Stomach (tissue), 9 donors: Measurements from ENCODE around the gene F11. TPM values are rescaled to one million over a fixed set of nuclear protein-coding genes. Genes with fewer than 3 reads are reported as not detected.
"Not testable (repeated sequence)": the region's sequence is repeated elsewhere in the genome, so short reads cannot be mapped to it uniquely, and the experiment has no call there.

ENCODE experiments used
- DNase-seq, 2 donors: peaks; one replicate each; pipeline versions ENCODE4 v3.0.0 to v3.0.0-alpha.2; 2013 to 2019
- H3K27ac ChIP-seq, 5 donors: fragments of 200-600 bp in 4 of 5; sonication (generic) in 4 of 5; one replicate each; pipeline ENCODE4 v1.5.1; 2013 to 2019; ENCODE audit warnings: mild to moderate bottlenecking in 1 of 5, moderate library complexity in 1 of 5
- H3K27me3 ChIP-seq, 3 donors: fragments of 200-600 bp; sonication (generic); one replicate each; pipeline ENCODE4 v1.5.1; 2017 to 2019; ENCODE audit warnings: mixed run types in 1 of 3
- H3K36me3 ChIP-seq, 4 donors: fragments of 200-600 bp; sonication (generic); 1 replicate in 3 of 4; 2 replicates in 1 of 4; pipeline ENCODE4 v1.5.1; 2016 to 2019
- H3K4me1 ChIP-seq, 4 donors: fragments of 200-600 bp; sonication (generic); one replicate each; pipeline ENCODE4 v1.5.1; 2016 to 2019
- H3K4me3 ChIP-seq, 4 donors: fragments of 200-600 bp; sonication (generic) in 3 of 4; one replicate each; pipeline ENCODE4 v1.5.1; 2016 to 2019; ENCODE audit warnings: mild to moderate bottlenecking in 1 of 4
- H3K9me3 ChIP-seq, 4 donors: fragments of 200-600 bp; sonication (generic); one replicate each; pipeline ENCODE4 v1.5.1; 2016 to 2019
- EP300 ChIP-seq: sonication (generic); formaldehyde crosslinking; IDR thresholded peaks from one replicate; pipeline ENCODE4 v1.6.1; 2017; ENCODE audit warnings: antibody characterized with exemption
- POLR2A ChIP-seq, 4 donors: fragments of 450-650 bp; IDR thresholded peaks; one replicate each; pipeline ENCODE4 v1.6.1; 2016; ENCODE audit warnings: antibody characterized with exemption in 4 of 4, control low read depth in 2 of 4, mild to moderate bottlenecking in 1 of 4, moderate library complexity in 1 of 4
- POLR2AphosphoS5 ChIP-seq, 3 donors: sonication (generic); formaldehyde crosslinking; IDR thresholded peaks; one replicate each; pipeline ENCODE4 v1.6.1; 2016; ENCODE audit warnings: antibody characterized with exemption in 3 of 3
- WGBS, 5 donors: extraction: QIAGEN DNeasy Blood & Tissue Kit in 3 of 5; methylation state at CpG; one replicate each; pipeline versions ENCODE4 v1.1.5 to v1.1.7; 2013 to 2018; 5-methylcytosine and 5-hydroxymethylcytosine counted together
- intact Hi-C: fragments of 100-400 bp; cut with DNase I; formaldehyde crosslinking; loops from one replicate; pipeline ENCODE4 v1.15.1; 2023; ENCODE audit warnings: low total_unique reads
- polyA plus RNA-seq, 3 donors: library from polyadenylated mRNA; stranded (reverse); fragments of 200-250 nt; gene quantifications; one replicate each; pipeline ENCODE4 v1.2.3, GENCODE V29; 2013
- total RNA-seq, 5 donors: library from RNA; depleted of rRNA; stranded (reverse); fragments of >200 nt; gene quantifications; one replicate each; pipeline versions ENCODE4 v1.1.0 to v1.2.3, GENCODE V29; 2014 to 2016
- TF ChIP-seq, protein P1 (sequence below), 7 experiments: fragments of 450-650 bp in 4 of 7; fragments of 200-600 bp in 3 of 7; sonication (generic) in 3 of 7; IDR thresholded peaks; one replicate each; pipeline ENCODE4 v1.5.1; 2016 to 2019; ENCODE audit warnings: antibody characterized with exemption in 7 of 7, control low read depth in 2 of 7, mild to moderate bottlenecking in 1 of 7
- donor health status: healthy with polysubstance abuse.
- donor health status: Bipolar disorder and iron deficiency.
- donor health status: healthy.

F11 gene
- total and polyA plus RNA-seq, 8 donors, result 0.18 TPM; not detected in 7

GRCh38 chr4:186243331-186243730, 22.7 kb upstream of the F11 start:
- Histone ChIP-seq H3K27me3 (no peaks in the 10 kb centered on the region), H3K27ac (no peak overlapping the region), H3K4me3 (no peak overlapping the region), H3K36me3 (peaks cover 0 to 2% (median 1%) of the 10 kb centered on the region in 4 donors), H3K4me1 (no peaks in the 10 kb centered on the region), H3K9me3 (peaks cover 0 to 4% (median 0%) of the 10 kb centered on the region in 4 donors)
- no peak for DNase-seq
- intact Hi-C loops, result no loop called here
- TF ChIP-seq POLR2AphosphoS5 (IDR thresholded peaks at IDR 0.05) (no peak), EP300 (no peak), POLR2A (IDR thresholded peaks at IDR 0.05) (no peak)
- TF ChIP-seq, protein P1, sequence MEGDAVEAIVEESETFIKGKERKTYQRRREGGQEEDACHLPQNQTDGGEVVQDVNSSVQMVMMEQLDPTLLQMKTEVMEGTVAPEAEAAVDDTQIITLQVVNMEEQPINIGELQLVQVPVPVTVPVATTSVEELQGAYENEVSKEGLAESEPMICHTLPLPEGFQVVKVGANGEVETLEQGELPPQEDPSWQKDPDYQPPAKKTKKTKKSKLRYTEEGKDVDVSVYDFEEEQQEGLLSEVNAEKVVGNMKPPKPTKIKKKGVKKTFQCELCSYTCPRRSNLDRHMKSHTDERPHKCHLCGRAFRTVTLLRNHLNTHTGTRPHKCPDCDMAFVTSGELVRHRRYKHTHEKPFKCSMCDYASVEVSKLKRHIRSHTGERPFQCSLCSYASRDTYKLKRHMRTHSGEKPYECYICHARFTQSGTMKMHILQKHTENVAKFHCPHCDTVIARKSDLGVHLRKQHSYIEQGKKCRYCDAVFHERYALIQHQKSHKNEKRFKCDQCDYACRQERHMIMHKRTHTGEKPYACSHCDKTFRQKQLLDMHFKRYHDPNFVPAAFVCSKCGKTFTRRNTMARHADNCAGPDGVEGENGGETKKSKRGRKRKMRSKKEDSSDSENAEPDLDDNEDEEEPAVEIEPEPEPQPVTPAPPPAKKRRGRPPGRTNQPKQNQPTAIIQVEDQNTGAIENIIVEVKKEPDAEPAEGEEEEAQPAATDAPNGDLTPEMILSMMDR (IDR thresholded peaks at IDR 0.05), result no peak
- WGBS, 5 donors, result 79 to 90% (median 82%) methylated on average over 2 of the region's 2 CpGs

- Histone ChIP-seq H3K4me3 (no peak overlapping the region), H3K27ac (no peak overlapping the region), H3K4me1 (peaks cover 0 to 5% (median 2%) of the 10 kb centered on the region in 4 donors), H3K27me3 (no peaks in the 10 kb centered on the region), H3K36me3 (no peaks in the 10 kb centered on the region), H3K9me3 (peaks cover 0 to 4% (median 0%) of the 10 kb centered on the region in 4 donors)
- intact Hi-C loops, result no loop called here
- WGBS, 5 donors, result 83 to 95% (median 88%) methylated on average over 5 of the region's 5 CpGs
- TF ChIP-seq POLR2A (IDR thresholded peaks at IDR 0.05) (no peak), EP300 (no peak), POLR2AphosphoS5 (IDR thresholded peaks at IDR 0.05) (no peak)
- TF ChIP-seq, protein P1 (IDR thresholded peaks at IDR 0.05), result no peak
- no peak for DNase-seq
These were observed 21.2 kb upstream of the F11 start for GRCh38 chr4:186244835-186245234.

DNA sequence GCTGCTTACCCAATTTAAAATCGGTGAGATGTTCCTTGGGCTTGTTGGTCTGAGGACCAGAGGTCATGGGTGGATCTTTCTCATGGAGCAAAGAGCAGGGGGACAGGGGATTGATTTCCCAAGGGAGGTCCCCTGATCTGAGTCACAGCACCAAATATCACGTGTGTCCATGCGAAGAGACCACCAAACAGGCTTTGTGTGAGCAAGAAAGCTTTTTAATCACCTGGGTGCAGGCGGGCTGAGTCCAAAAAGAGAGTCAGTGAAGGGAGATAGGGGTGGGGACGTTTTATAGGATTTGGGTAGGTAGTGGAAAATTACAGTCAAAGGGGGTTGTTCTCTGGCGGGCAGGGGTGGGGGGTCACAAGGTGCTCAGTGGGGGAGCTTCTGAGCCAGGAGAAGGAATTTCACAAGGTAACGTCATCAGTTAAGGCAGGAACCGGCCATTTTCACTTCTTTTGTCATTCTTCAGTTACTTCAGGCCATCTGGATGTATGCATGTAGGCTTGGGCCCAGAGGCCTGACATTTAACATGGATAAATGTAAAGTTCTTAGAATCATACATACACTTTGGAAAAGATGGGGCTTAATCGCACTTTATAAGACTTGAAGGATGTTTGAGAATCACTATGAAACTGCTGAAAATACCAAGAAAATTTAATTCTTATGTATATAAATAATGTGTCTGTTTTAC, 18.8 kb upstream of the F11 start:
- DNase-seq, intact Hi-C loops, H3K9me3 ChIP-seq, H3K27me3 ChIP-seq, H3K4me3 ChIP-seq, H3K4me1 ChIP-seq, H3K36me3 ChIP-seq, H3K27ac ChIP-seq: not testable (repeated sequence)
- WGBS, 5 donors, result 87 to 90% (median 89%) methylated on average over 9 of the region's 9 CpGs

DNA sequence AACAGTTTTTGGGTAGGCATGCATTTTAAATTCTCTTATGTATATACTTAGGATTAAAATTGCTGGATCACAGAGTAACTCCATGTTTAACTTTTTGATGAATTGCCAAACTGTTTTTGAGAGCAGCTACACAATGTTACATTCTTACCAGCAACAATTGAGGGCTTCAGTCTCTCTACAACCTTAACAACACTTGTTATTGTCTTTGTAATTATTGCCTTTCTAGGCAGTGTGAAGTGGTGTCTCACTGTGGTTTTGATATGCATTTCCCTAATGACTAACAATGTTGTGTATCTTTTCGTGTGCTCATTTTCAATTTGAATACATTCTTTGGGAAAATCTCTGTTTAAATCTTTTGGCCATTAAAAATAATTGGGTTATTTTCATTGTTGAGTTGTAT, 17.3 kb upstream of the F11 start:
- Histone ChIP-seq H3K36me3 (peaks cover 0 to 12% (median 4%) of the 10 kb centered on the region in 4 donors), H3K27me3 (no peaks in the 10 kb centered on the region), H3K4me3 (no peak overlapping the region), H3K27ac (no peak overlapping the region), H3K4me1 (peaks cover 0 to 7% (median 2%) of the 10 kb centered on the region in 4 donors), H3K9me3 (peaks cover 0 to 4% (median 0%) of the 10 kb centered on the region in 4 donors)
- intact Hi-C loops, result no loop called here
- 62 to 95% (median 78%) methylated on average over 1 of the region's 1 CpG for WGBS, 5 donors
- no peak for DNase-seq
- TF ChIP-seq EP300 (no peak), POLR2AphosphoS5 (IDR thresholded peaks at IDR 0.05) (no peak)

- intact Hi-C loops, result no loop called here
- Histone ChIP-seq H3K4me3 (no peak overlapping the region), H3K36me3 (peaks cover 0 to 12% (median 4%) of the 10 kb centered on the region in 4 donors), H3K27me3 (no peaks in the 10 kb centered on the region), H3K4me1 (peaks cover 0 to 7% (median 2%) of the 10 kb centered on the region in 4 donors), H3K9me3 (peaks cover 0 to 3% (median 0%) of the 10 kb centered on the region in 4 donors), H3K27ac (no peak overlapping the region)
- WGBS, 5 donors, result 59 to 64% (median 62%) methylated on average over 8 of the region's 8 CpGs
- DNase-seq, result peak in 1 of 2 donors; percentile 38
- TF ChIP-seq, protein P1 (IDR thresholded peaks at IDR 0.05), result no peak
- no peak for TF ChIP-seq POLR2A (IDR thresholded peaks at IDR 0.05)
- TF ChIP-seq EP300, result no peak
- TF ChIP-seq POLR2AphosphoS5 (IDR thresholded peaks at IDR 0.05), result no peak
These were observed 15.9 kb upstream of the F11 start for GRCh38 chr4:186249785-186250754.
